B cell (primary cell): ENCODE measurements around the gene KRTAP4-9. TPM values are rescaled to one million over a fixed set of nuclear protein-coding genes. Genes with fewer than 3 reads are reported as not detected.
"Not testable (repeated sequence)": the region's sequence is repeated elsewhere in the genome, so short reads cannot be mapped to it uniquely, and the experiment has no call there.

ENCODE experiments used
- ATAC-seq: fragments of 200-7000 bp; cut with Tn5 transposase; one replicate; pipeline ENCODE4 v1.10.0; 2021; ENCODE audit warnings: low read depth, mild to moderate bottlenecking, moderate number of reproducible peaks, moderate library complexity
- CTCF ChIA-PET: fragments of 350-600 bp; sonication (Branson Sonifier 250); formaldehyde crosslinking; loops from one replicate; lab custom pipeline; 2021; ENCODE audit warnings: antibody characterized with exemption, inconsistent platforms; lab: Charles Lee
- POLR2A ChIA-PET: fragments of 350-600 bp; sonication (Branson Sonifier 250); formaldehyde crosslinking; loops from one replicate; lab custom pipeline; 2021; ENCODE audit warnings: antibody characterized with exemption; lab: Charles Lee
- DNase-seq: peaks from one replicate; pipeline ENCODE4 v3.0.0; 2013
- H2AFZ ChIP-seq: 2 replicates; pipeline ENCODE4 v1.6.1; 2012; ENCODE audit warnings: mild to moderate bottlenecking, low read depth, low read length; ENCODE audit not compliant: insufficient read depth, poor library complexity, severe bottlenecking
- H3K27ac ChIP-seq, 2 donors: 1 replicate in 1 of 2; 2 replicates in 1 of 2; pipeline ENCODE4 v1.5.1; 2012 to 2013; ENCODE audit warnings: low read length in 2 of 2, mild to moderate bottlenecking in 2 of 2, moderate library complexity in 1 of 2
- H3K27me3 ChIP-seq, 4 experiments: fragments of 200-600 bp in 1 of 4; sonication (generic) in 1 of 4; replicated peaks in 1 of 4; 1 replicate in 2 of 4; 2 replicates in 2 of 4; pipeline versions ENCODE4 v1.6.1 to v1.7.0; 2013 to 2016; ENCODE audit warnings: low read length in 3 of 4, mild to moderate bottlenecking in 2 of 4, mixed read lengths in 1 of 4, moderate library complexity in 1 of 4; ENCODE audit not compliant: insufficient read depth in 4 of 4, control insufficient read depth in 3 of 4; ENCODE audit errors: control extremely low read depth in 1 of 4
- H3K36me3 ChIP-seq, 2 experiments: replicated peaks in 1 of 2; 1 replicate in 1 of 2; 2 replicates in 1 of 2; pipeline versions ENCODE4 v1.6.1 to v1.7.1; 2013; ENCODE audit warnings: low read length in 1 of 2; ENCODE audit not compliant: insufficient read depth in 2 of 2, control insufficient read depth in 1 of 2; ENCODE audit errors: control extremely low read depth in 1 of 2, extremely low read depth in 1 of 2
- H3K4me1 ChIP-seq, 2 donors: fragments of 200-600 bp in 1 of 2; sonication (generic) in 1 of 2; 1 replicate in 1 of 2; 2 replicates in 1 of 2; pipeline versions ENCODE4 v1.5.1 to v1.6.1; 2013 to 2017; ENCODE audit warnings: low read length in 2 of 2; ENCODE audit not compliant: control insufficient read depth in 2 of 2, insufficient read depth in 2 of 2
- H3K4me2 ChIP-seq: replicated peaks from 2 replicates; pipeline ENCODE3; 2012; ENCODE audit warnings: mild to moderate bottlenecking, low read depth, low read length; ENCODE audit not compliant: poor library complexity, severe bottlenecking
- H3K4me3 ChIP-seq, 5 experiments: fragments of 200-600 bp in 1 of 5; sonication (generic) in 1 of 5; 1 replicate in 3 of 5; 2 replicates in 2 of 5; pipeline versions ENCODE4 v1.5.1 to v1.7.0; 2011 to 2016; ENCODE audit warnings: low read length in 4 of 5, mild to moderate bottlenecking in 4 of 5, low read depth in 2 of 5, control low read depth in 1 of 5, moderate library complexity in 1 of 5; ENCODE audit not compliant: insufficient read depth in 1 of 5; ENCODE audit errors: control extremely low read depth in 1 of 5, extremely low read depth in 1 of 5
- H3K79me2 ChIP-seq: fragments of 200-600 bp; sonication (generic); one replicate; pipeline ENCODE4 v1.6.0; 2016; ENCODE audit warnings: low read length; ENCODE audit not compliant: control insufficient read depth, insufficient read depth
- H3K9ac ChIP-seq: fragments of 200-600 bp; sonication (generic); 2 replicates; pipeline ENCODE4 v1.6.1; 2017; ENCODE audit warnings: mild to moderate bottlenecking, low read length, moderate library complexity
- H3K9me3 ChIP-seq, 3 donors: one replicate each; pipeline versions ENCODE4 v1.6.1 to v1.7.1; 2013; ENCODE audit warnings: low read length in 2 of 3; ENCODE audit not compliant: control insufficient read depth in 2 of 3, insufficient read depth in 1 of 3; ENCODE audit errors: control extremely low read depth in 1 of 3
- H4K20me1 ChIP-seq: 2 replicates; pipeline ENCODE4 v1.6.0; 2012; ENCODE audit warnings: mild to moderate bottlenecking, low read length; ENCODE audit not compliant: insufficient read depth, control insufficient read depth, poor library complexity, severe bottlenecking
- H3K27ac Mint-ChIP-seq: one replicate; pipeline ENCODE4 v1.8.0; 2021; ENCODE audit warnings: mixed read lengths
- H3K27me3 Mint-ChIP-seq: one replicate; pipeline ENCODE4 v1.8.0; 2021; ENCODE audit warnings: mixed read lengths
- H3K4me1 Mint-ChIP-seq: one replicate; pipeline ENCODE4 v1.8.0; 2021; ENCODE audit warnings: mixed read lengths
- H3K4me3 Mint-ChIP-seq: one replicate; pipeline ENCODE4 v1.8.0; 2021; ENCODE audit warnings: mixed read lengths
- H3K9me3 Mint-ChIP-seq: one replicate; pipeline ENCODE4 v1.8.0; 2022; ENCODE audit warnings: mixed read lengths; ENCODE audit not compliant: insufficient read depth
- EZH2 ChIP-seq: IDR thresholded peaks from 2 replicates; pipeline ENCODE4 v1.6.1; 2012; ENCODE audit warnings: borderline replicate concordance, low read depth, mild to moderate bottlenecking, moderate library complexity, low read length; ENCODE audit not compliant: insufficient read depth, poor library complexity, severe bottlenecking
- WGBS: methylation state at CpG from one replicate; pipeline ENCODE4 v1.1.5; 2013; ENCODE audit warnings: missing lambda C conversion rate; ENCODE audit not compliant: insufficient coverage; 5-methylcytosine and 5-hydroxymethylcytosine counted together
- intact Hi-C: fragments of 100-400 bp; cut with micrococcal nuclease; formaldehyde crosslinking; loops from one replicate; pipeline ENCODE4 v1.10.0; 2022
- polyA plus RNA-seq: library from polyadenylated mRNA; depleted of rRNA; stranded (reverse); fragments of >200 nt; gene quantifications from 2 replicates; pipeline ENCODE4 v1.2.3, GENCODE V29; 2012
- total RNA-seq, 2 donors: library from RNA; stranded (reverse); fragments of 120-200 nt in 1 of 2; gene quantifications; 1 replicate in 1 of 2; 2 replicates in 1 of 2; pipeline versions ENCODE4 v1.2.3 to v1.2.4, GENCODE V29; 2013 to 2022
- TF ChIP-seq, protein P1 (sequence below): fragments of 200-600 bp; IDR thresholded peaks from one replicate; pipeline ENCODE4 v1.8.0; 2022; ENCODE audit warnings: antibody characterized with exemption, mild to moderate bottlenecking

Gene KRTAP4-9
- total and polyA plus RNA-seq, 2 donors (not counting 1 experiment from before 2014, with no cell fraction given): not detected

DNA sequence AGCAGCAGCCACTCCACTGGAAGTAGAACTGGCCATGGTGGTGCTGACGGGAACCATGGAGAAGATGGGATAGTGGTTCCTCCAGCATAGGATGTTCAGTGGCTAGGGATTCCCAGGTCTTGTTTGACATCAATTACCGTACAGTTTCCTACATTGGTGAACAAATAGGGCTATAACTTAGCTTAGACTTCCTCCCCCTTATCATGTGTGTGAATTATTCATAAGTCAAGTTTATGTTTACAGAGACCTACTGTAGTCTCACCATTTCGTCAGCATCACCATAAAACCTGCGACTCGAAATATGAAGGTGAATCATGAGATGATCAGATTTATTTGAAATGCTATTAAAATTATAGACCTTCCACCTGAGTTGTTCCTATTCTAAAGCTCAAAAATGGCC is 46.4 kb upstream of the KRTAP4-9 start:
- intact Hi-C loops: no loop called here
- no peak overlapping the region for H3K4me3 ChIP-seq
- ChIA-PET CTCF (no interaction called here), POLR2A (no interaction called here)
- TF ChIP-seq, protein P1, sequence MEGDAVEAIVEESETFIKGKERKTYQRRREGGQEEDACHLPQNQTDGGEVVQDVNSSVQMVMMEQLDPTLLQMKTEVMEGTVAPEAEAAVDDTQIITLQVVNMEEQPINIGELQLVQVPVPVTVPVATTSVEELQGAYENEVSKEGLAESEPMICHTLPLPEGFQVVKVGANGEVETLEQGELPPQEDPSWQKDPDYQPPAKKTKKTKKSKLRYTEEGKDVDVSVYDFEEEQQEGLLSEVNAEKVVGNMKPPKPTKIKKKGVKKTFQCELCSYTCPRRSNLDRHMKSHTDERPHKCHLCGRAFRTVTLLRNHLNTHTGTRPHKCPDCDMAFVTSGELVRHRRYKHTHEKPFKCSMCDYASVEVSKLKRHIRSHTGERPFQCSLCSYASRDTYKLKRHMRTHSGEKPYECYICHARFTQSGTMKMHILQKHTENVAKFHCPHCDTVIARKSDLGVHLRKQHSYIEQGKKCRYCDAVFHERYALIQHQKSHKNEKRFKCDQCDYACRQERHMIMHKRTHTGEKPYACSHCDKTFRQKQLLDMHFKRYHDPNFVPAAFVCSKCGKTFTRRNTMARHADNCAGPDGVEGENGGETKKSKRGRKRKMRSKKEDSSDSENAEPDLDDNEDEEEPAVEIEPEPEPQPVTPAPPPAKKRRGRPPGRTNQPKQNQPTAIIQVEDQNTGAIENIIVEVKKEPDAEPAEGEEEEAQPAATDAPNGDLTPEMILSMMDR: no peak
- TF ChIP-seq EZH2: no peak
- DNase-seq (no peak), ATAC-seq (no peak)
- no peaks in the 10 kb centered on the region for H3K4me1 Mint-ChIP-seq
- H3K9ac ChIP-seq: no peak overlapping the region
- H3K4me3 Mint-ChIP-seq: no peak overlapping the region
- no peaks in the 10 kb centered on the region for H3K79me2 ChIP-seq
- H2AFZ ChIP-seq: no peak overlapping the region
- no CpG with 5 or more reads among the region's 5 CpGs for WGBS
- H3K36me3 ChIP-seq: no peaks in the 10 kb centered on the region
- no peaks in the 10 kb centered on the region for H4K20me1 ChIP-seq
- no peak overlapping the region for H3K4me2 ChIP-seq
- H3K27ac ChIP-seq: no peak overlapping the region
- no peak overlapping the region for H3K27ac Mint-ChIP-seq
- H3K9me3 ChIP-seq: peaks cover 0 to 2% (median 1%) of the 10 kb centered on the region in 3 donors
- no peaks in the 10 kb centered on the region for H3K9me3 Mint-ChIP-seq
- H3K27me3 Mint-ChIP-seq: peaks cover 57% of the 10 kb centered on the region
- peaks cover 0 to 6% (median 1%) of the 10 kb centered on the region in 4 experiments for H3K27me3 ChIP-seq
- H3K4me1 ChIP-seq: no peaks in the 10 kb centered on the region

GRCh38 chr17:41059276-41060051 is 45.7 kb upstream of the KRTAP4-9 start:
- H3K4me2 ChIP-seq, H3K36me3 ChIP-seq, H3K4me1 ChIP-seq, intact Hi-C loops, H3K9me3 Mint-ChIP-seq, H3K4me3 Mint-ChIP-seq, H3K4me1 Mint-ChIP-seq, ATAC-seq, H3K9me3 ChIP-seq, H3K27me3 ChIP-seq, H3K79me2 ChIP-seq, H2AFZ ChIP-seq, CTCF ChIA-PET, POLR2A ChIA-PET, H4K20me1 ChIP-seq, H3K27ac ChIP-seq, DNase-seq, H3K27ac Mint-ChIP-seq, H3K4me3 ChIP-seq, H3K9ac ChIP-seq: not testable (repeated sequence)
- WGBS: 71% methylated on average over 7 of the region's 31 CpGs
- peaks cover 57% of the 10 kb centered on the region for H3K27me3 Mint-ChIP-seq
